HepG2 (cell line): Measurements from ENCODE around the gene AXIN2. TPM values are rescaled to one million over a fixed set of nuclear protein-coding genes. Genes with fewer than 3 reads are reported as not detected.

Source experiments
- ARID4A ChIP-seq: sonication (generic); formaldehyde crosslinking; IDR thresholded peaks from 2 replicates; pipeline ENCODE4 v1.5.0; 2020; ENCODE audit warnings: mild to moderate bottlenecking, missing genetic modification reagents, borderline replicate concordance
- ARID5B ChIP-seq: IDR thresholded peaks from 2 replicates; pipeline ENCODE4 v1.4.0; 2020; ENCODE audit warnings: mild to moderate bottlenecking, missing genetic modification reagents
- HNF4A ChIP-seq: sonication (generic); formaldehyde crosslinking; IDR thresholded peaks from 2 replicates; pipeline ENCODE4 v1.4.0; 2020; ENCODE audit warnings: missing genetic modification reagents
- HOMEZ ChIP-seq: IDR thresholded peaks from 2 replicates; pipeline ENCODE4 v1.6.1; 2016; ENCODE audit warnings: low read depth
- MXI1 ChIP-seq: IDR thresholded peaks from 3 replicates; pipeline ENCODE4 v1.6.1; 2012; ENCODE audit warnings: low read depth, low read length, inconsistent platforms, borderline replicate concordance
- RARA ChIP-seq: IDR thresholded peaks from 2 replicates; pipeline ENCODE4 v1.6.1; 2016; ENCODE audit warnings: missing genetic modification reagents, missing compliant biosample characterization
- RELA ChIP-seq: sonication (generic); formaldehyde crosslinking; IDR thresholded peaks from 2 replicates; pipeline ENCODE4 v1.4.0; 2020; ENCODE audit warnings: missing genetic modification reagents
- TRIM24 ChIP-seq: sonication (generic); formaldehyde crosslinking; IDR thresholded peaks from 2 replicates; pipeline ENCODE4 v1.8.0; 2022; ENCODE audit warnings: mild to moderate bottlenecking, missing genetic modification reagents
- ZNF281 ChIP-seq: sonication (generic); formaldehyde crosslinking; IDR thresholded peaks from 2 replicates; pipeline ENCODE4 v1.4.0; 2020; ENCODE audit warnings: missing genetic modification reagents, borderline replicate concordance
- polyA plus RNA-seq, 8 experiments: library from polyadenylated mRNA; depleted of rRNA in 3 of 8; stranded (reverse) in 7 of 8; unstranded in 1 of 8; fragments of >200 nt; fragmentation: Illumina TruSeq in 4 of 8; extraction: Trizol in 4 of 8; gene quantifications; 2 replicates each; pipeline versions ENCODE4 v1.2.1 to v1.2.3, GENCODE V29; 2011 to 2016; ENCODE audit warnings: low read depth in 4 of 8, missing spikeins in 1 of 8, mixed read lengths in 1 of 8; ENCODE audit not compliant: insufficient read depth in 1 of 8
- total RNA-seq, 5 experiments: library from RNA; depleted of rRNA; stranded (reverse); fragments of >200 nt; fragmentation: Illumina TruSeq; extraction: Trizol; gene quantifications; 2 replicates each; pipeline ENCODE4 v1.2.3, GENCODE V29; 2016; ENCODE audit warnings: low read depth in 1 of 5

AXIN2 gene
- total and polyA plus RNA-seq, 2 of the 13 experiments (the other 11 are each of a cell fraction or from before 2014, with no cell fraction given): 58.6 to 63.4 TPM

GRCh38 chr17:65572581-65573281 is 11.3 kb upstream of the AXIN2 start (continued):
- TF ChIP-seq ARID5B (CRISPR knock-in tag) (peak; percentile 70), ZNF281 (CRISPR knock-in tag) (peak; percentile 99), MXI1 (no peak), ARID4A (CRISPR knock-in tag) (peak; percentile 64; the same call in 1 of the 2 replicates), RARA (CRISPR knock-in tag) (peak; percentile 74), HNF4A (CRISPR knock-in tag) (peak; percentile 92), TRIM24 (no peak), RELA (CRISPR knock-in tag) (0 out of 2 replicates have a peak, but pooled peaks have one; percentile 30), HOMEZ (CRISPR knock-in tag) (0 out of 2 replicates have a peak, but pooled peaks have one; percentile 13)
